ENCODE results near the gene PZP.
"Not testable (repeated sequence)": the region's sequence is repeated elsewhere in the genome, so short reads cannot be mapped to it uniquely, and the experiment has no call there.

PZP gene

DNA sequence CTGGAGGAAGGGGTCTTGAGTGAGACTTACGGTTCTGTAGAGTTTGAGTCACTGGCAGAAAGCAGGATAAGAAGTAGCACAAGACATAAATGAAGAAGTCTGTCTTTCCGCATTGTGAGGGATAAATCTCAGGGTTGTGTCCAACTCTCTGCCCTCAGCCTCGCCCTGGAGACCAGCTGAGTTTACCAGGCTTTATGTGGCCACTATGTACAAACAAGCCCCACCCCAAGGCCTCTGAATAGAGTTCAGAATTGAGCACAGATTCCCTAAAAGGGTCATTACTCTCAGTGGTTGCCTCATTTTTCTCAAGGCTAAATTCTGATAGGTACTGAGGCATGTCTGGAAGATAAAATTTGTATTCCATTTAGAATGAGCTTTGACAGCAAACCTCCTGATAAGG, at the start of gene PZP:
PZP (minus strand) TSS at position 167 of the 400 bp plus-strand sequence; CDS start at position 113, 54 bp downstream.
- DNase-seq: no peak

DNA sequence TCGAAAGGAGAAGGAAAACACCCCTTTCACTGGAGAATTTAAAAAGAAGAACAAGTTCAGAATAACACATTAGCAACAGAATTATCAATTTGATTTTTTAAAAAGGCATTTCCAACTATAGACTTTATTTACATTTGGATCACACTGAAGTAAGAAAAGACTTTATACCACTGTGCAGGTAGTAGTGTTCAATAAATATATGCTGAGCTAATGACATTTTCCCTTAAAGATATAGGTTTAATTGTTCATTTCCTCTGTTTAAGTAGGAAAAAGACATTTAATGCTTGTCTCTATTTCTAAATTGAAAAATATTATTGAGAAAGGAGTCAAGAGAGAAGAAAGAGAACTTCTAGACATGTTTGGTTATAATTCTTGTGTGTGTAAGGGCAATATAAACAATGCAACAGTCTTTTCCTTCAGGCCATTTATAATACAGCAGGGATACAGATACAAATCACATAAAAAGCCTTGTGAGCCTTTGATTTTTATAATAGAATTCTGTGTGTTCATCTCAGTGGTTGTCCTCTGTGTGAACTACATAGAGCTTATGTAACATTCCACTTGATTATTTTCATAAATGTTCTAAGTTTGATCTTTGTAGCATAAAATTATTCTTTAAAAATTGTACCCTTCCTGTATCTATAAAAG, 48.7 kb upstream of the PZP start:
- DNase-seq: no peak

DNA sequence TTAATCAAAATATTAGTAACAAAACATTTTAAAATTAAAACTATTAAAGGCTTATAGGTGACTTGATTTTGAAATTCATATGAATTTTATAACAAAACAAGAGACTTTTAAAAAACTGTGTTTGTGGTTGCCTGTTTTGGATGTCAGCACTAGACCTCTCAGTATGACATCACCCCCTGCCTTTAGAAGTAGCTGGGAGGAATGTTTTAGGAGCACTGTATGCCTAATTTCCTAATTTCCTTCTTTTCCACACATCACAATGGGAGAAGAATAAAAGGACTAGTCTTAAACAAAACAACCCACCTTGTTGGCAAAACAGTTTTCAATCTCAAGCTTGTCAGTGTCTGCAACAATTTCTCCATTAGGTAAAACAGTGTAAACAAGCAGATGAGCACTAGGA, 48.1 kb upstream of the PZP start:
- no peak for DNase-seq

DNA sequence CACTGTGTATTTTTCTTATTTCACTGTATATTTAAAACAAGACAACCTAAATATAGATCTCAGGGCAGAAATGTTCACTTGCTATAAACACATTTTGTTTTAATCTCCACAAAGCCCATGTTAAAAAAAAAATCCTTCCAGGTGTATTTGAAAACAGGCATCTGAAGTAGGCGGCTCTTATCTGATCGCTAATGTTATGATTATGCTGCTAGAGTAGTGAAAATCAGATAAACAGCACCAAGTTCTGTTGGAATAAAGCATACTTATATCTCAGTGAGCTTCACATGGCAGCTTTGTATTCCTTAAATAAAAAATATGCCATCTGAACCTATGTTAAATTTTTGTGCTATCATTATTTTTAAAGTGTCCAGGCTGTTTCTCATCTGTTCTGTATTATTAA, 47.6 kb upstream of the PZP start:
- no peak for DNase-seq

DNA sequence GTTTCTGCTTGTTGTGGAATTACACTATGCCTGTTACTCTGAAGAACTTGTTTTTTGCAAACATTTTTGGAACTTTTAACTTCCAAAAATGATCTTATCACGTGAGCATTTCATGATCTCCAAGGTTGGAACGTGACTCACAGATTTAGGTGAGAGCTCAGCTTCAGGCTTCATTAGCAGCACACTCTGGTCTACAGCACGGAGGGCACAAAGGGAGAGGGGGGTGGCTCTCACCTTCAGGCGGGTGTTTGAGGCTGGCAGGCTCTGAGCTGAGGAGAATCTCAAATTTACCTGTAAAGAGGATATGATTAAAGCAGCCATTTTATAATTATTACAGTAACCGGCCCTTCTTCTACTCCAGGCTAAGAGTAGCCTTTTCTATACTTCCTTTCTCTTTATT, 45.3 kb upstream of the PZP start:
- DNase-seq: no peak

DNA sequence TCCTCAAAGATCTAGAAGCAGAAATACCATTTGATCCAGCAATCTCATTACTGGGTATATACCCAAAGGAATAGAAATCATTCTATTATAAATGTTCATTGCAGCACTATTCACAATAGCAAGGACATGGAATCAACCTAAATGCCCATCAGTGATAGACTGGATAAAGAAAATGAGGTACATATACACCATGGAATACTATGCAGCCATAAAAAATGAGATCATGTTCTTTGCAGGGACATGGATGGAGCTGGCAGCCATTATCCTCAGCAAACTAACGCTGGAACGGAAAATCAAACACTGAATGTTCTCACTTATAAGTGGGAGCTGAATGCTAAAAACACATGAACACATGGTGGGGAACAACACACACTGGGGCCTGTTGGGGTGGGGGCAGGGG, 44.6 kb upstream of the PZP start:
- DNase-seq: not testable (repeated sequence)

DNA sequence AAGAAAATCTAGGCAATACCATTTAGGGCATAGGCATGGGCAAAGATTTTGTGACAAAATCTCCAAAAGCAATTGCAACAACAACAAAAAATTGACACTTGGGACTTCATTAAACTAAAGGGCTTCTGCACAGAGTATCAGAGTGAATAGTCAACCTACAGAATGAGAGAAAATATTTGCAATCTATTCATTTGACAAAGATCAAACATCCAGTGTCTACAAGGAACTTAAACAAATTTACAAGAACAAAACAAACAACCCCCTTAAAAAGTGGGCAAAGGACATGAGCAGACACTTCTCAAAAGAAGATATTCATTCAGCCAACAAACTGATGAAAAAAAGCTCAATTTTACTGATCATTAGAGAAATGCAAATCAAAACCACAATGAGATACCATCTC, 44.1 kb upstream of the PZP start:
- no peak for DNase-seq

DNA sequence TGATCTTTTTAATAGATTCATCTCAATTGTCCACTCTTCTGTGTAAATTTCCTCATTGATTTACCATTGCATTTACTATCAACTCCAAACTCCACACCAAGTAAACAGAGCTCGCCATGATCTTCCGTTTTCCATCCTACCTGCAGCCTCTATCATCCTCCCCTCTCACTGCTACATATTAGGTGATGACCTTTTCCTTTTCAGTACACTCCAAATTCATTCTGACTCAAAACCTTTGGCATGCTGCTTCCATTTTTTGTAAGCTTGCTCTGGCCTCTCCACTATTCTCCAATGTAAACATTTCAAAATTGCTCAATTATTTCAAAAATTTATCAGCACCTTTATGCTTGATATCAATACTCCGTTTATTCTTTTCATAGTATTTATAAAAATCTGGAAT, 40.2 kb upstream of the PZP start:
- DNase-seq: no peak

DNA sequence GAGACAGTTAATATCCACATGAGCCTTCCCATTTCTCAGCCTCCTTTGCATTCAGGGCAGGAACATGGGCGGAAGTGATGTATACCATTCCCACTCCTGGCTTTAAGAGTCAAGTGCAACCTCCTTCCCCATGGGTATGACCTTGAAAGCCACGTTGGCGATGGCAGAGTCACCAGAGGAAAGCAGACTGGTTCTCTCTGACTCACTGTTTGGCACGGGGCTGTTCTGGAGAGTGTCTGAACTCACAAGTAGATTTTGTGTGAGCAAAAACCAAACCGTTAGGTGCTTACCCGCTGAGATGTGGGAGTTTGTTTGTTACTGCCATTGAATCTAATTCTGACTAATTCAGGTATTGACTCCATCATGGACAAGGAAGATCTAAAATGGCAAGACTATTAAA, 36.7 kb upstream of the PZP start:
- DNase-seq: no peak

DNA sequence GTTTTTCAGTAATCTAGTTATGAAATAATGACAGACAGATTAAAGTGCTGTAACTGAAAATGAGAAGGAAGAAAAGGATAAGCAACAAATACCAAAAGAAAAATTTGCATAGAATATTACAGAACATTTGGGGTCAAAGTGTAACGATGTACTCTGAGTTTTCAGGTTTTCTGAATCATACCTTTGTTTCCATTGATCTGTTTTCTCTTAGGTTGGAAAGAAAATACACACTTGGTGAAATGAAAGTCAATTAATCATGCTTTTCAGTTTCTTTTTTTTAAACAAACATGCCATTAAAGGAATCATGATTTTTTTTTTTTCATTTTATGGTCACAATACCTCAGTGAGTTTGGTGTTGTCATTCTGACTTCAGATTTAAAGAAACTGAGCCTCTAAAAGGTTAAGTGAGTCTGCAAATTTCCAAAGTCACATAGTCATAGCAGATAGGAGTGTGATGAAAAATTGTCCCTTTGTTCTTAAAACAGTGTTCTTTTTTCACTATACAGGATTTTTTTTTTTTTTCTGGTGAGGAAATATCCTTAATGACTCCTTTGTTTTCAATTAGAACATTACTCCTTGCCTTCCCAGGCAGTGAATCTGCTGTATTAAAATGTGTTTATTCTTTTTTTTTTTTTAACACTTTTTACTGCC, 35.9 kb upstream of the PZP start:
- DNase-seq: no peak

DNA sequence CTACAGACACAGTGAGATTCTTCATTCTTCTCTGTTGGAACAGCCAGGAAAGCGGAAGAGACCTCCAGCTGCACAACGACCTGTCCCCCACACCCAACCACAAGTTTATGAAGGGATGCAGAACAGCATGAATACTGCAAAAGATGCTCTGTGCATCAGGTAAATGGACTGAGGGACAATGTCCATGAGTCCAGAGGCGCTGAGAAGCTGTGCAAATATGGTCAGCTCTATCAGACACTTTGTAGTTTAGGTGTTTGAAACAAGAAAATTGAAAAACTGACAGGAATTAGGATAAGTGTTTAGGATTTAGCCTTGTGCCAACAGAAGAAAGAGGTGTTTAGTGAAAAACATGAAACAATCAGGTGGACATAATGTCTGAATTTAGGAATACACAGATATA, 33.1 kb upstream of the PZP start:
- no peak for DNase-seq

DNA sequence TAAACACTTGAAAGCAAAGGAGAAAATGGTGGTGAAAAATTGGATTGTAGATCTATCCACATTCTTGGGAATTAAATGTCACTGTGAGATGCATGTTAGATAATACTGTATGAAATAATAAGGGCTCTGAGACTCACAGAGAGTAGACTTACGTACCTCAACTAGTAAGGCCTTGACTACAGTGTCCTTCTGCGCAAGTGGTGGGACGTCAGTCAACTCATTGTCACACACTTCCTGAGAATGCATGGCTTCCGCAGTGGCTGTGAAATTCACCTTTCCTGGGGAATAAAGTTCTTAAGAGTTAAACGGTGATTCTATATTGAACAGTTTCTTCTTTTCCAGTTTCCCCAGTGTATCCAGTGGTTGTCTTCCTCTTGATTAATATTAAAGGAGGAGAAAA, 32.6 kb upstream of the PZP start:
- no peak for DNase-seq

DNA sequence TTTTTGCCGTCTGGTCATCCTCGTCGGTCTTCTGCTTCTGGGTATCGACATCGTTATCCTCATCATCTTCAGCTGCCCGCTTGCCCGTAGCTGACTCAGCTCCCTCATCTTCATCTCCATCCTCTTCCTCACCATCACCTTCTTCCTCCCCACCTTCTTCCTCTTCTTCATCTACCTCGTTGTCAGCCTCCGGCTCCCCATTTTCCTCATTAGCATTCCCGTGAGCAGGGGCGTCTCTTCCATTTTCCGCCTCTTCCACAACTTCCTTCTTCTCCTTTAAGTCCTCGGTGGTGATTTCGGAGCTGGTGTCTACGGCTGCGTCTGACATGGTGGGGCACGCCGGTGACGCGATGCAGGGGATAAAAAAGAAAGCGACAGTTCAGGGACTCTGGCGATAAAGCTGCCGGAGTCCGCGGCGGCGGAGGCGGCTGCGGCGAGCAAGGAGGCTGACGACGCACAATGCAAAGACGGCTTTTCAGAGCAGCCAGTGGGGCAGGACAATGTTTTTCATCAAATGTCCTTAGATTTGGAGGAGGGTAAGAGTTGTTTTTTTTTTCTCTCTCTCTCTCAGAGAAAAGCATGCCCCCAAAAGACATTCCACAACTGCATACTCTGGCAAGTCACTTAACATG, 31.9 kb upstream of the PZP start:
- not testable (repeated sequence) for DNase-seq

DNA sequence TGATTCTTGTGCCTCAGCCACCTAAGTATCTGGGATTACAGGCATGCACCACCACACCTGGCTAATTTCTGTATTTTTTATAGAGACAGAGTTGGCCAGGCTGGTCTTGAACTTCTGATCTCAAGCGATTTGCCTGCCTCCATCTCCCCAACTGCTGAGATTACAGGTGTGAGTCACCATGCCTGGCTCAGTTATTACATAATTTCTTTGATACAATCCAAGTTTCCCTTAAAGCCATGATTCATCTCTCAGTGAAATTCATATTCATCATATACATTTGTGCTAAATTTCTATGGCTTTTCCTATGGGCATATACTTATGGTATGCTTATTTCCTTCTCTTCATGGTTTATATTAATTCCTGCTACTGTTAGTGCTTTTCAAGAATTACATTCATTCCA, 29.1 kb upstream of the PZP start:
- DNase-seq: no peak

DNA sequence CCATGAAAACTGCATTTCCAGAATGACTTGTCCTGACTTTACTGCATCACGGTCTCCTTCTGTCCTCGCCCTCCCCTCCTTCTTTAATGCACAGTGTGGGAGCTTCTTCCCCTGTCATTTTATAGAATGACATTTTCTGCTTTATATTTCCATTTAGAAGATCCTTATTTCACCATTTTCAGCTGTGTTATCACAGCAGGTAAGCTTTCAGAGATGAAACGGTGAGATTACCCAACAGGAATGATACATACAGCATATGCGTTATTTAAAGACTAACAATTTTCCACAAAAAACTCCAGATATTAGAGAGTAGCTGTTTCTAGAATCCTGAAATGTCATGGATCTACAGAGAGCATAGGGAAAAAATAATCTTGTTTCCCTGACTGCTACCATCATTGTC, 27.3 kb upstream of the PZP start:
- DNase-seq: no peak

DNA sequence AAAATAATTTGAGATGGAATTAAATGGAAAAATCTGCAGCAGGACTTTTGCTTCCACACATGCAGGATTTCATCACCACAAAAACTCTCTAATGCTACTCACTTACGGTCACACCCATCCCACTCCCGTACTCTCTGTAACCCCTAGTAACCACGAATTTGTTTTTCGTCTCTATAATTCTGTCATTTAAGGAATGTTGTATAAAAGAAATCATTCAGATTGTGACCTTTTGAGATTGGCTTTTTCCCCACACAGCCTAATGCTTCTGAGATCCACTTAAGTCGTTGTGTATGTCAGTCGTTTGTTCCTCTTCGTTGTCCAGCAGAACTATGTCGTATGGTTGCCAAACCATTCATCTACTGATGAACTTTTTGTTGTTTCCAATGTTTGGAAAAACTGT, 19.8 kb upstream of the PZP start:
- no peak for DNase-seq

DNA sequence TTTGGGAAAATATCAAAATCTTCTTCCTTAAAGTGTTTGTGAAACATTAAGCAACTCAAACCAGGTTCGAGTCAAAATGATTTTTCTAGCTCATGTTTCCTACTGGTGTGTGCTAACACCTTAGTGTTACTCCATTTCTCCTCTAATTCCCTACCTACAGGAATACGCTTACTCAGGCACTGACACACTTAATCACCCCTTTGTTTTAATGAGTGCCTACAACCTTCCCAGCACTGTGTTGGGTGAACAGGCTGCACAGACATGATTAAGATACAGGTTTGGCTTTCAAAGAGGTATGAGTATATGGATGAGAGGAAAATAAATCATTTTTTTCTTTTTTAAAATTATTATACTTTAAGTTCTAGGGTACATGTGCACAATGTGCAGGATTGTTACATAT, 15.6 kb upstream of the PZP start:
- DNase-seq: no peak

DNA sequence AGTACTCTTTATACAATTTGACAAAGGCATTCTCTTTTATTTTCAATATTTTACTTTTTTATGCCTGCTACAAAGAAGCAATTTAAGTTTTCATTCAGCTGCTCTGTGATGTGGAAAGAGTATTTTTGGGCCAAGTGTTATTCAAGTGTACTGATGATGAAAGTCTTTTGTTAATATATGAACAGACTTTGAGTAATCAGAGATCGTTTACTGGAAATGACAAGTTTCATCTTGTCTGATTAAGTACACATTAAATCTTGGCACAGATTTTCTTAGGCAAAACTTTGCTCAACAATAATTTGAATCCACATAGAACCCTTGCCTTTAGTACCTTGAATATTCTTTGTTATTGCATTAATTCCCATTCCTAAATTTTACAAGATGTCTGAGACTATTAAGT, 13.3 kb upstream of the PZP start:
- DNase-seq: no peak

DNA sequence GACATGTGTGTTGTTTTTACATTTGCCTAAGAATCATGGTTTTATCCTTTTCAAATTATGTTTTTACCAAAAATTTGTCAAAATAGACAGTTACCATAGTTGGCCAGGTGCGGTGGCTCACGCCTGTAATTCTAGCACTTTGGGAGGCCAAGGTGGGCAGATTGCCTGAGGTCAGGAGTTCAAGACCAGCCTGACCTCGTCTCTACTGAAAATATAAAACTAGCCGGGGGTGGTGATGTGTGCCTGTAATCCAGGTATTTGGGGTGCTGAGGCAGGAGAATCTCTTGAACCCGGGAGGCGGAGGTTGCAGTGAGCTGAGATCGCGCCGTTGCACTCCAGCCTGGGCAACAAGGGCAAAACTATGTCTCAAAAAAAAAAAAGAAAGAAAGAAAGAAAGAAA, 12.8 kb upstream of the PZP start:
- DNase-seq: not testable (repeated sequence)

DNA sequence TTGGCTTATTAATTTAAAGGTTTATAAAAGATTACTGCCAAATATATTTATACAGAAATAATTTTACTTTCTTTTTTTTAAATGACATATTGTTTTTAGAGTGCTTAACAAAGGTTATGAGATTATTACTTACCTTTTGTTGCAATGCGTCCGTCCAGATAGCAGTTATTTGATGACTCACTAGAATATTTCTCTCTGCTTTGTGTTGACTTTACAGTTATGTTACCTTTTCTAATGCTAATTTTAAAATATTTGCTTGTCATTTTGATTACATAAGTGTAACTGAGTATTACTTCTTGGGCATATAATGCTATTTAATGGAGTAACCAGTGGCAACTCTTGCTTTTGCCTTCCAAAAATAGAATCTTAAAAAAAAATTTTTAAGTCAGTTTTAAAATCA, 6.3 kb upstream of the PZP start:
- DNase-seq: no peak

DNA sequence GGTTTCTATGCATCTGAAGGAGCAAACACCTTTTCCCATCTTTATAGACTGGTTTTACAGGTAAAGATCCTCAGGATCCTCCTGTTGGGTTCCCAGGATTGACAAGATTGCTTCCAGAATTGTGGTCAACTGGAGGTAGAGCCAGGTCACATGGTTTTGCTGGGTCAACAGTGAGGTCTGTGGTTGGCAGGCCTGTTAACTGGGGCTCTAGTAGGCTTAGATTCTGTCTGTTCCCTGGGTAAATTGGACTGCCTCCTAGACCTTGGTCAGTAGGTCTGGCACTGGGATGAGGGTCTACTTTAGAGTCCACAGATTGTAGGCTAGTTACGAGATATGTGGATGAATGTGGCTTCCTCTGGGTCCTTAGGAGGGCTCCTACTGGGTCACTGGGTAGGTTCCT, 3.5 kb upstream of the PZP start:
- no peak for DNase-seq

DNA sequence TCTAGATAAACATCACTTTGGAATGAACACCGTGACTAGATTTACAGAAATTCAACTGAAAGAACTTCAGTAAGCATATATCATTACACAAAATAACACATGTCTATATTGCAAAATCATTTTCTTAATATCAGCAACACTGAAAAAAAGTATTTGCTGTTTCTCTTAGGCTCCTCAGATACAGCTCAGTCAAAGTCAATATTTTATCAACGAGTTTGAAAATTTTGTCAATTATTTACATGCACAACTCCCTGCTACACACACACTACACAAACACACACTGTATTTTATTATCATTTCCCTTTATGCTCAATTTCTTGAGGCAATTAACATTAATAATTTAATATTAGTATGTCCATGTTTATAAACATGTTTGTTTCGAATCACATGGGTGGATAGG, 3.8 kb downstream of the PZP start:
- DNase-seq: no peak

DNA sequence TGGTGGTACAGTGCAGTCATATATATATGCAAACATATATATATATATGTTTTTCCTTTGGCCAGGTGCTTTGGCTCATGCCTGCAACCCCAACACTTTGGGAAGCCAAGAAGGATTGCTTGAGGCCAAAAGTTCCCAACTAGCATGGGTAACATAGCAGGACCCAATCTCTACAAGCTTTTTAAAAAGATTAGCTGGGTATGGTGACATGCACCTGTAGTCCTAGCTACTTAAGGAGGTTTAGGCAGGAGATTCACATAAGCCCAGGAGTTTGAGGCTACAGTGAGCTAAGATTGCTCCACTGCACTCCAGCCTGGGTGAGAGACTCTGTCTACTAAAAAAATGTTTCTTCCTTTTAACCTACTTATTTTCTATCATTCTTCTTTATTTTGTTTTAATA, 10.2 kb downstream of the PZP start:
- no peak for DNase-seq

DNA sequence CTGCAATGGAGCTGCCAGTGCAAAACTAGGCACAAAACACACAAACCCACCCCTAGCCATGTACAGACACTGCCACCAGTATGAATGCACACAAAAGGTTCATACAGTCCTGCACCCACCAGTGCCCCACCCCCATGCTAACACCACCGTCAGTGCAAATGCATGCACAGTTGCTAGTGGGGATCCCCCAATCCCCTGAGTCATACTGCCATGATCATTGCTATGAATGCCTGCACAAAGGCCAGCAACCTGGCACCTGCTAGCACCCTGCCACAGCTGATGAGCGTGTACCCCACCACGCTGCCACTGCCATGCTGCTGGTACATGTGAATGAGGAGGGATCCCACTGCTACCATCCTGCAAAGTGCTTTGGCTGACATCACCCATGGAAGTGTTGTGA, 23.9 kb downstream of the PZP start:
- DNase-seq: no peak

DNA sequence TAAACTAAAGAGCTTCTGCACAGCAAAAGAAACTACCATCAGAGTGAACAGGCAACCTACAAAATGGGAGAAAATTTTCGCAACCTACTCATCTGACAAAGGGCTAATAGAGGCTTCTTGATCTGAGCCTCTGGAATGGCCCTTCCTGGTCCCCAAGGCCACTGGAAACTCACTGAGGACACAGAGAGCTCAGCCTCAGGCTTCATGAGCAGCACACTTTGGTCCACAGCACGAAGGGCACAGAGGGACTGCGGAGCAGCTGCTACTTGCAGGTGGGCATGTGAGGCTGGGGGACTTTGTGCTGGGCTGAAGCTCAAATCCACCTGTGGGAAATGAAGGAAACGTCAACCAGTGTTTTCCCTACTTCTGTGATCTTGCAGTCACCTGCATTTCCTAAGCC, 27.4 kb downstream of the PZP start:
- DNase-seq: no peak

All from AML-193 (cell line).